ENCODE measurements around the gene HINT2. TPM values are rescaled to one million over a fixed set of nuclear protein-coding genes. Genes with fewer than 3 reads are reported as not detected.

The HINT2 gene
- total RNA-seq, 5 donors from 2014 or later (not counting 1 experiment from before 2014, with no cell fraction given) = 15.4 to 30.3 (median 28.5) TPM

DNA sequence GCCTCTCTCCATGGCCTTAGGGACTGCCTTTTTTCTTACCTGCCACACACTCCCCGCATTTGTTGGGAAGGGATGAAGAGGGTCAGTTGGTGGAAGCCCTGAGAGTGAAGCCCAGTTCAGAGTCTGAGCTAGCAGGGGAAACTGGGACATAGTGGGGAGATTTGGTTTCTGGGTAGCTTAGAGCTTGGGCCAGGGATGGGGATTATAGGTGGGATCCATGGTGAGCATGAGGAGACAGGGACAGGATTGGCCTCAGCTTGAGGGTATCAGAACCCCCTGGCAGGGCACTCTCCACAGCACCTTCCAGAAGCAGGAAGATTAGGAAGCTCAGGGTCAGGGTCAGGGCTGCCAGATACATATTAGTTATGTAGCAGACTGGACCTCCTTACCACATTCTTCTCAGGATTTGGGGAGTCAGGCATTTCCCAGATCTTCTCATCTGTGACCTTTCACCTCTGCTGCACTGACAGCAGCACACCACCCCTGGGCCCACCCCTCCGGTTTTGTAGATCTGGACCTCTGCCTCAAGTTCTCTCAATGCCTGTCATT is 37.5 kb upstream of the HINT2 start:
- 78% methylated on average over 1 of the region's 2 CpGs for WGBS (ENCODE audit: insufficient coverage)
- peaks cover 10% of the 10 kb centered on the region for H3K36me3 Mint-ChIP-seq

DNA sequence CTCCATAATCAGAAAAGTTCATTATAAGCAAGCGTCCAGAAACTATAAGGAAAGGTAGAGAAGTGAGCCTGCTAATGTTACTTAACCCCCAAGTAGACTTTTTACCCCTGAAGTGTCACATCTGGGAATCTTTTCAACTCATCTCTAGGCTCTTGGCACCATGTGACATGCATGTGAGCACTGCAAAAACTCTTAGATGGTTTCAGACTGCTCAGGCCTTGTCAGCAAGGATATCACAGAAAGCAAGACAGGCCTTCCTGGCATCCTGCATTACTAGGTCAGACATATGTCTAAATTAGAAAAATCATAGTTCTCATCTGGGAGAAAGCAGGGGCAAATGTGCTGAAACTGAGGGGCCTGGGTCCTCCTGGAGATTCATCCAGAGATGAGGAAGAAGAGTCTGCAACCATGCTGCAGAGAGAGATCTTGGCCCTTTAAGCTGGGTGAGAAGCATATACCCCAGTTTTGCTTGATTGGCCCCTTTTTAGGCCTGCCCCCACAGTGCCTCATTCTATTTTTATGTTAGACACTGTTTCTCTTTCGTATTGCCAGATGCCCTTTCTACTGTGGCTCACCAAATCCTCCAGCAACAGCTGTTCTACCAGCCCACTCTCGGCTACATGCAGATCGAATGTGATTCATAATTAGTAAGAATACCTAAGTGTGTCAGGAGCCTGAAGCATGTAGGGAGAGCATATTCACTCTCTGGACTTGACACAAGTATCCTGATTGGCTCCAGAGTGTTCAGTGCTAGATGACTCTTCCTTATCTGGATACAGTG is 33.1 kb upstream of the HINT2 start:
- no peaks in the 10 kb centered on the region for H3K9me3 ChIP-seq

More for the DNA sequence above, 37.5 kb upstream of the HINT2 start:
- H3K9me3 ChIP-seq = no peaks in the 10 kb centered on the region
- H3K4me1 ChIP-seq (ENCODE audit: control insufficient read depth in 1 of 2, extremely low read depth in 1 of 2, insufficient read depth in 2 of 2, low read length in 2 of 2) = no peaks in the 10 kb centered on the region
- H3K27me3 ChIP-seq (replicated peaks in 1 of 2; ENCODE audit: control insufficient read depth in 2 of 2, extremely low read depth in 1 of 2, insufficient read depth in 2 of 2, low read length in 1 of 2) = no peaks in the 10 kb centered on the region
- no peak overlapping the region for H3K27ac ChIP-seq (ENCODE audit: low read length)
- Mint-ChIP-seq H3K27ac (no peak overlapping the region), H3K4me1 (peaks cover 0 to 7% (median 3%) of the 10 kb centered on the region in 3 donors), H3K9me3 (no peaks in the 10 kb centered on the region), H3K27me3 (peaks cover 0 to 1% of the 10 kb centered on the region in 2 donors), H3K4me3 (no peak overlapping the region)
- DNase-seq (no peak), ATAC-seq (replicated peaks in 1 of 4) (no peak)
- CTCF ChIA-PET = interaction anchor here in 1 of 2 donors (0.5 to 0.6 kb wide), 3 partner anchors 28 to 398 kb away, joined by 4 to 6 read pairs (median 5); no protein-coding TSS in a partner anchor
- H3K36me3 ChIP-seq (ENCODE audit: control insufficient read depth in 2 of 2, extremely low read depth in 1 of 2, insufficient read depth in 1 of 2, low read length in 1 of 2) = no peaks in the 10 kb centered on the region
- H3K4me3 ChIP-seq (ENCODE audit: control insufficient read depth in 1 of 2, extremely low read depth in 1 of 2, low read length in 1 of 2) = no peak overlapping the region
- POLR2A ChIA-PET = no interaction called here

GRCh38 chr9:35845824-35846771 is 31.3 kb upstream of the HINT2 start:
- Mint-ChIP-seq H3K36me3 (peaks cover 15% of the 10 kb centered on the region), H3K4me1 (peaks cover 26 to 37% (median 30%) of the 10 kb centered on the region in 3 donors), H3K9me3 (no peaks in the 10 kb centered on the region), H3K4me3 (peak overlapping the region in 1 of 3 donors; percentile 58), H3K27me3 (no peaks in the 10 kb centered on the region), H3K27ac (peak overlapping the region; percentile 61 to 80)
- CTCF ChIA-PET = no interaction called here
- ATAC-seq (replicated peaks in 1 of 4) (no peak), DNase-seq (peak in 1 of 35 experiments; percentile 9)
- Histone ChIP-seq H3K4me3 (ENCODE audit: control insufficient read depth in 1 of 2, extremely low read depth in 1 of 2, low read length in 1 of 2) (peak overlapping the region in 1 of 2 donors; percentile 2), H3K4me1 (ENCODE audit: control insufficient read depth in 1 of 2, extremely low read depth in 1 of 2, insufficient read depth in 2 of 2, low read length in 2 of 2) (peaks cover 20 to 27% of the 10 kb centered on the region in 2 experiments), H3K27ac (ENCODE audit: low read length) (no peak overlapping the region), H3K36me3 (ENCODE audit: control insufficient read depth in 2 of 2, extremely low read depth in 1 of 2, insufficient read depth in 1 of 2, low read length in 1 of 2) (peaks cover 0 to 6% of the 10 kb centered on the region in 2 donors), H3K9me3 (no peaks in the 10 kb centered on the region), H3K27me3 (replicated peaks in 1 of 2; ENCODE audit: control insufficient read depth in 2 of 2, extremely low read depth in 1 of 2, insufficient read depth in 2 of 2, low read length in 1 of 2) (no peaks in the 10 kb centered on the region)
- WGBS (ENCODE audit: insufficient coverage) = 80% methylated on average over 49 of the region's 53 CpGs
- POLR2A ChIA-PET = interaction anchor here in 1 of 2 donors (0.9 kb wide), 1 partner anchor 34 kb away, joined by 3 read pairs; the partner anchor contains the start of gene SPAG8

More for the DNA sequence above, 33.1 kb upstream of the HINT2 start:
- peaks cover 0 to 6% of the 10 kb centered on the region in 2 donors for H3K36me3 ChIP-seq (ENCODE audit: control insufficient read depth in 2 of 2, extremely low read depth in 1 of 2, insufficient read depth in 1 of 2, low read length in 1 of 2)
- Mint-ChIP-seq H3K4me3 (peak overlapping the region in 1 of 3 donors; percentile 37), H3K4me1 (peaks cover 26 to 37% (median 30%) of the 10 kb centered on the region in 3 donors), H3K36me3 (peaks cover 15% of the 10 kb centered on the region), H3K27ac (no peak overlapping the region), H3K9me3 (no peaks in the 10 kb centered on the region), H3K27me3 (no peaks in the 10 kb centered on the region)
- POLR2A ChIA-PET = no interaction called here
- no peak overlapping the region for H3K27ac ChIP-seq (ENCODE audit: low read length)
- CTCF ChIA-PET = interaction anchor here (0.8 to 1.0 kb wide), 2 partner anchors 14 to 34 kb away, joined by 3 read pairs; no protein-coding TSS in a partner anchor
- H3K4me1 ChIP-seq (ENCODE audit: control insufficient read depth in 1 of 2, extremely low read depth in 1 of 2, insufficient read depth in 2 of 2, low read length in 2 of 2) = peaks cover 20 to 27% of the 10 kb centered on the region in 2 experiments
- no peaks in the 10 kb centered on the region for H3K27me3 ChIP-seq (replicated peaks in 1 of 2; ENCODE audit: control insufficient read depth in 2 of 2, extremely low read depth in 1 of 2, insufficient read depth in 2 of 2, low read length in 1 of 2)
- WGBS (ENCODE audit: insufficient coverage) = no CpG with 5 or more reads among the region's 4 CpGs
- ATAC-seq (replicated peaks in 1 of 4) (no peak), DNase-seq (no peak)
- H3K4me3 ChIP-seq (ENCODE audit: control insufficient read depth in 1 of 2, extremely low read depth in 1 of 2, low read length in 1 of 2) = no peak overlapping the region

DNA sequence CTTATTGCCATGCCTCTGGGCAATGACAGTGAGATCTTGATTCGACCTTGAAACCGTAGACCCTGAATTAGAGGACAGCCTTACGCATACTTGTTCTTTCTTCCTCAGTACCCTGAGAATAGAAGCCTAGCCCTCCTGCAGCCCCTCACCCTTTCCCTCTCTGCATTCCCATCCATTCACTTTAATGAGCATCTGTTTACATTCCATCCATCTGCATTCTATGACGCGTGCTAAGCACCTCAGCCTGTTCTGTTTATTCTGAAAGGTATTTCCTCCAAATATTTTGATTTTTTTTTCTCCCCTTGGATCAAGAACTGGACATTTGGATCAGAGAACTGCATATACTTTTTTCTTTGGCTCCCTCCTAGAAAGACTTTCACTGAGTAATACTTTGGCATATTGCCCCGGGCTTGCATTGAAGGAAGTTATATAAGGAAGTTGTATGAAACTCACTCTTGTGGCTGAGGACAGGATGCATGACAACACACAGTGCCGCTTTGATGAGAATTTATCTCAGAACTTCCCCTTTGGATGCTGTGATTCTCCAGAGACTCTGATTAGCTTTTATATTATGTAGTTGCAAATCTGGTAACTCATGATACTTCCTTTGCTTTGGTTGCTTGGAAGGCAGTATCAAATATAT is 29.9 kb upstream of the HINT2 start:
- WGBS (ENCODE audit: insufficient coverage) = 78% methylated on average over 6 of the region's 7 CpGs
- no peaks in the 10 kb centered on the region for H3K27me3 Mint-ChIP-seq
- peak in 31 of 35 experiments; percentile 7 to 73 (median 35) for DNase-seq
- POLR2A ChIA-PET = interaction anchor here in 1 of 2 donors (0.6 kb wide), 2 partner anchors 14 to 1674 kb away, joined by 3 read pairs; no protein-coding TSS in a partner anchor
- Histone ChIP-seq H3K4me1 (ENCODE audit: control insufficient read depth in 1 of 2, extremely low read depth in 1 of 2, insufficient read depth in 2 of 2, low read length in 2 of 2) (peaks cover 20 to 27% of the 10 kb centered on the region in 2 experiments), H3K9me3 (no peaks in the 10 kb centered on the region), H3K27me3 (replicated peaks in 1 of 2; ENCODE audit: control insufficient read depth in 2 of 2, extremely low read depth in 1 of 2, insufficient read depth in 2 of 2, low read length in 1 of 2) (no peaks in the 10 kb centered on the region), H3K27ac (ENCODE audit: low read length) (peak overlapping the region; percentile 26), H3K4me3 (ENCODE audit: control insufficient read depth in 1 of 2, extremely low read depth in 1 of 2, low read length in 1 of 2) (no peak overlapping the region), H3K36me3 (ENCODE audit: control insufficient read depth in 2 of 2, extremely low read depth in 1 of 2, insufficient read depth in 1 of 2, low read length in 1 of 2) (peaks cover 2 to 6% of the 10 kb centered on the region in 2 donors)
- peak overlapping the region; percentile 61 to 62 for H3K27ac Mint-ChIP-seq
- no peaks in the 10 kb centered on the region for H3K9me3 Mint-ChIP-seq
- CTCF ChIA-PET = no interaction called here
- peaks cover 26 to 37% (median 30%) of the 10 kb centered on the region in 3 donors for H3K4me1 Mint-ChIP-seq
- H3K36me3 Mint-ChIP-seq = peaks cover 15% of the 10 kb centered on the region
- H3K4me3 Mint-ChIP-seq = peak overlapping the region in 1 of 3 donors; percentile 58
- peak; percentile 83 to 99 (median 93) for ATAC-seq (replicated peaks in 1 of 4)

- WGBS (ENCODE audit: insufficient coverage) = 57% methylated on average over 3 of the region's 3 CpGs
- Histone ChIP-seq H3K36me3 (ENCODE audit: control insufficient read depth in 2 of 2, extremely low read depth in 1 of 2, insufficient read depth in 1 of 2, low read length in 1 of 2) (peaks cover 3 to 6% of the 10 kb centered on the region in 2 donors), H3K9me3 (no peaks in the 10 kb centered on the region), H3K4me1 (ENCODE audit: control insufficient read depth in 1 of 2, extremely low read depth in 1 of 2, insufficient read depth in 2 of 2, low read length in 2 of 2) (peaks cover 20 to 27% of the 10 kb centered on the region in 2 experiments), H3K27me3 (replicated peaks in 1 of 2; ENCODE audit: control insufficient read depth in 2 of 2, extremely low read depth in 1 of 2, insufficient read depth in 2 of 2, low read length in 1 of 2) (no peaks in the 10 kb centered on the region), H3K4me3 (ENCODE audit: control insufficient read depth in 1 of 2, extremely low read depth in 1 of 2, low read length in 1 of 2) (no peak overlapping the region), H3K27ac (ENCODE audit: low read length) (no peak overlapping the region)
- no peak overlapping the region for H3K4me3 Mint-ChIP-seq
- H3K9me3 Mint-ChIP-seq = no peaks in the 10 kb centered on the region
- no peaks in the 10 kb centered on the region for H3K27me3 Mint-ChIP-seq
- peaks cover 26 to 34% (median 30%) of the 10 kb centered on the region in 3 donors for H3K4me1 Mint-ChIP-seq
- no peak overlapping the region for H3K27ac Mint-ChIP-seq
- H3K36me3 Mint-ChIP-seq = peaks cover 9% of the 10 kb centered on the region
- DNase-seq = no peak
- ChIA-PET POLR2A (interaction anchor here in 1 of 2 donors (0.6 kb wide), 1 partner anchor 203 kb away, joined by 3 read pairs; no protein-coding TSS in a partner anchor), CTCF (no interaction called here)
- no peak for ATAC-seq (replicated peaks in 1 of 4)
These were observed 28.0 kb upstream of the HINT2 start for GRCh38 chr9:35842795-35843194.

Measured in T-cell (primary cell).